ENCODE results near the gene SRGAP3. TPM values are rescaled to one million over a fixed set of nuclear protein-coding genes. Genes with fewer than 3 reads are reported as not detected.

Gene SRGAP3
- total RNA-seq, 2 donors from 2014 or later: 10.9 to 11.4 TPM

- DNase-seq: no peak
- intact Hi-C loops (cut with DNase I): no loop called here
- Histone ChIP-seq H3K4me1 (peaks cover 16% of the 10 kb centered on the region), H3K4me3 (no peak overlapping the region), H3K27me3 (no peaks in the 10 kb centered on the region), H3K36me3 (replicated peaks in 1 of 2; ENCODE audit: insufficient read depth in 1 of 2, low read depth in 2 of 2) (no peaks in the 10 kb centered on the region), H3K9me3 (no peaks in the 10 kb centered on the region), H3K27ac (no peak overlapping the region)
- no peak for ATAC-seq
- WGBS, 2 donors: 88 to 96% methylated on average over 6 of the region's 6 CpGs
- TF ChIP-seq POLR2A (IDR thresholded peaks at IDR 0.05) (no peak), CTCF (IDR thresholded peaks at IDR 0.05) (no peak)
Observed at GRCh38 chr3:9135526-9135925, 113.9 kb downstream of the SRGAP3 start.

GRCh38 chr3:9133656-9134055, 115.8 kb downstream of the SRGAP3 start:
- no peaks in the 10 kb centered on the region for H3K36me3 ChIP-seq (replicated peaks in 1 of 2; ENCODE audit: insufficient read depth in 1 of 2, low read depth in 2 of 2)
- WGBS, 2 donors: 23 to 39% methylated on average over 3 of the region's 3 CpGs
- DNase-seq (no peak), ATAC-seq (no peak)
- peak overlapping the region in 3 of 4 donors; percentile 45 to 58 (median 50) for H3K27ac ChIP-seq
- intact Hi-C loops (cut with DNase I): no loop called here
- H3K9me3 ChIP-seq: no peaks in the 10 kb centered on the region
- no peak for TF ChIP-seq POLR2A (IDR thresholded peaks at IDR 0.05)
- TF ChIP-seq CTCF (IDR thresholded peaks at IDR 0.05): no peak
- peaks cover 16% of the 10 kb centered on the region for H3K4me1 ChIP-seq
- no peak overlapping the region for H3K4me3 ChIP-seq
- H3K27me3 ChIP-seq: no peaks in the 10 kb centered on the region

DNA sequence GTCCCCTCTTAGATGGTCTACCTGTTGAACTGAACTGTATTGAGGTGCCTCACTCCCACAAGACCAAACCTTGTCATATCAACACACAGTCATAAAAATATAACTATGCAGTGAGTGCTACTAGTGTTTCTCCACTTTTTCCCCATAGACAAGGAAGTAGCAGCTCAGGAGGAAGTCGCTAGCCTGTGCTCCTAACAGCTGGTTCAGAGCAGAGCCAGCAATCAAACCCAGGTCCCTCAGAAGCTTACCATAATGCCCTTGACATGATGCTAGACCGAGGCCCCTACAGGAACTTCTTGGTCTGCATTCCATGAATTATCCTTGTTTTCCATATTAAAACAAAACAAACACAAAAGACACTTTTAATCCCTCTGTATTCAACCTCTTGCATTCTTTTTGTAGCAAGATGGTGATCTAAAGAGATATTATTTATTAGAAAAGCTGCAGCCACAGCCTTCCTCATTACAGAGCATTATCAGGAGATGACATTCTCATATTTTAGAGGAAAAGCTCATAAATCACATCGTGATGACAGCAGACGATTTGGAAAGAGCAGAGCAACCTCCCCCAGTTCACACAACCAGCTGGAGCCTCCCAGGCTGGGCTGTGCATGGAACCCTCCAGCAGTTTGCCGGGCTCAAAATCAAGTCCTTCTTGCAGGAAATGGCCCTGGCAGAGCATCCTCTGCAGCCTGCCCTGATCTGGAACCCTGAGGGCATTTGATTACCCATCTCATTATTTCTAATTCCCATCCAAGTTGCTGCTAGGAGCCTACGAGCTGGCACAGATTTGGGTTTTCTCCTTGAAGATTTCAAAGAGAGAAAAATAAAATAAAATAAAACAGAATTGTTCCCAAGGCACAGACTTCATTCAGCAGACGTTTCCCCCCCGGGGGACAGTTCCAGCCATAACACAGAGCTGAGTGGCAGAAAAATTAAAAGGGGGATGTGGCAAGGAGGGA, 118.8 kb downstream of the SRGAP3 start:
- Histone ChIP-seq H3K4me3 (no peak overlapping the region), H3K9me3 (no peaks in the 10 kb centered on the region), H3K27ac (no peak overlapping the region), H3K4me1 (peaks cover 11% of the 10 kb centered on the region), H3K27me3 (no peaks in the 10 kb centered on the region), H3K36me3 (replicated peaks in 1 of 2; ENCODE audit: insufficient read depth in 1 of 2, low read depth in 2 of 2) (no peaks in the 10 kb centered on the region)
- TF ChIP-seq POLR2A (IDR thresholded peaks at IDR 0.05) (no peak), CTCF (IDR thresholded peaks at IDR 0.05) (no peak)
- 57 to 59% methylated on average over 7 to 8 of the region's 8 CpGs for WGBS, 2 donors
- ATAC-seq (no peak), DNase-seq (no peak)
- intact Hi-C loops (cut with DNase I): no loop called here

DNA sequence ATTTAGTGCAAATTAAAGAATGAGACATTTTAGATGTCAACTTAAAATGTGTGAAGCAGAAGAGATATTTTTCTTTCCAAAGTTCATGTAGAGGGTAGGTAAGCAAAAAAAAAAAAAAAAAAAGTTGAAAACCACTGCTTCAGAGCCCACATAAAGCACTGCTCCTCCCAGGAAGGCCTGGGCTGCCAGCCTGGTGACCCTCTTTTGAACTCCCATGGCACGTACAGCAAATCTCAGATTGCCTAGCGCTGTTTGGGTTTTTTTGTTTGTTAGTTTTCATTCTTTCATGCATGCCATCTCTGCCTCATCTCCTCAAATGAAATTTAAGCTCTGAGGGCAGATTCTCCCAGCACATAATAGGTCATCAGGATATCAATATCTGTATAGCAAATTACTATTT, 120.1 kb downstream of the SRGAP3 start:
- Histone ChIP-seq H3K27me3 (no peaks in the 10 kb centered on the region), H3K27ac (no peak overlapping the region), H3K4me1 (peaks cover 7% of the 10 kb centered on the region), H3K9me3 (no peaks in the 10 kb centered on the region), H3K4me3 (no peak overlapping the region), H3K36me3 (replicated peaks in 1 of 2; ENCODE audit: insufficient read depth in 1 of 2, low read depth in 2 of 2) (no peaks in the 10 kb centered on the region)
- ATAC-seq: no peak
- no peak for TF ChIP-seq CTCF (IDR thresholded peaks at IDR 0.05)
- no peak for TF ChIP-seq POLR2A (IDR thresholded peaks at IDR 0.05)
- intact Hi-C loops (cut with DNase I): no loop called here
- WGBS, 2 donors: 83 to 93% methylated on average over 2 of the region's 2 CpGs
- DNase-seq: no peak

All from body of pancreas (tissue), 4 donors.